GDM1 (cell line): ENCODE measurements around the gene COX7B2.

ENCODE experiments used
- DNase-seq: peaks from one replicate; lab custom pipeline; 2025; lab: John Stamatoyannopoulos, UW

The COX7B2 gene

GRCh38 chr4:46909078-46909477, at the start of gene COX7B2:
Gene COX7B2 (minus strand): TSS chr4:46909245. CDS start chr4:46735192, 174,053 bp downstream.
- DNase-seq = no peak

DNA sequence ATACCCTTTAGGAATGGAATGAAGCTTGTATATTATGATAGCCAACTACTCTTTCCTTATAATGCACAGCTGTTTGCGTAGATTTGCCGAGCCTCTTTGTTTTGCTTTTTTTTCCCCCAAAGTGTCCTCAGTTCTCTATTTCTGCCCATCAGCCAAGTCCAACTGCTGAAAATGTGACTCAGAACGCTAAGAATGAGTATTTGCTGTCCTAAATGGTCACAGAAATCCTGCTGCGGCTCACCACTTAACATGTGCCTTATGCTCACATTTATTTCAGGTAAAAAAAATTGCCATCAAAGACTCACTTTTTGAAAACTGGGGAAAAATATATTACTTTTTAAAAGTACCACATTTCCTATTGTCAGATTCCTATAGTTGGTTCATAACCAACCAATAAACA, 47.4 kb upstream of the COX7B2 start:
- DNase-seq = no peak

- DNase-seq = no peak
Observed at GRCh38 chr4:46955601-46956000, 46.6 kb upstream of the COX7B2 start.

- DNase-seq = no peak
Observed at GRCh38 chr4:46954643-46955042, 45.6 kb upstream of the COX7B2 start.

DNA sequence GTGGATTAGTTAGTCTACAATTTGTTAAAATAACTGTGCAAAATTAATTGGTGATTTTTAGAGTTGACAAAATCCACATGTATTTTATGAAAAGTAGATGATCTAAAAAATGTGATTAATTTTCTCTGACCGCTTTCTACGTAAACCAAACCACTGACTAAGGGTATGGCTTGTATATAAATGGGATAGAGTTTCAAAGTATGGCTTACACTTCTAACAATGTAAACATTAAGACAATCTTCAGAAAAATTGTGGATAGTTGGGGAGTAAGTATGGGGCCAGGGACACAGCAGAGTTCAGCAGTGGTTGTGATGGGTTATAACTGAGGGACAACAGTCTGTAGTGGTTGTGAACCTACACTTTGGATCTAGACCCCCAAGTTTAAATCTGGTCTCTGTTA, 44.5 kb upstream of the COX7B2 start:
- DNase-seq = no peak

GRCh38 chr4:46952451-46952850, 43.4 kb upstream of the COX7B2 start:
- no peak for DNase-seq

DNA sequence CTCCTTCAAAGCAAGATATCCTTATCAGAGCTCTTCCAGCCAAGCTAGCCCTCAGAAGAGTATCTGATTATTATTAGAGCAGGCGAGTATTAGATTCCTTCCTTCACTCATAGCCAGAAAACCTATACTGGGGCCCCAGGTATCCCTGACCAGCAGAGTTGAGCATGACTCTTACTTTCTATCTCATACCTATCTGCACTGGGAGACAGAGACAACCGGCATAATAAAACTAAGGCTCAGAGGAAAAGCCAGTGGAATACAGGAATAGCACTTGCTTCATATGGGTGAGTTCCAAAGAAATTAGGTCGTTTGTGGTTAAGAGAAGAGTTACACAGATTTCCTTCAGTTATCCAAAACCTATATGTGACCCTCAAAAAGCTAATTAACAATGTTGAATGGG, 41.8 kb upstream of the COX7B2 start:
- DNase-seq = no peak

GRCh38 chr4:46949822-46950221, 40.8 kb upstream of the COX7B2 start:
- no peak for DNase-seq

DNA sequence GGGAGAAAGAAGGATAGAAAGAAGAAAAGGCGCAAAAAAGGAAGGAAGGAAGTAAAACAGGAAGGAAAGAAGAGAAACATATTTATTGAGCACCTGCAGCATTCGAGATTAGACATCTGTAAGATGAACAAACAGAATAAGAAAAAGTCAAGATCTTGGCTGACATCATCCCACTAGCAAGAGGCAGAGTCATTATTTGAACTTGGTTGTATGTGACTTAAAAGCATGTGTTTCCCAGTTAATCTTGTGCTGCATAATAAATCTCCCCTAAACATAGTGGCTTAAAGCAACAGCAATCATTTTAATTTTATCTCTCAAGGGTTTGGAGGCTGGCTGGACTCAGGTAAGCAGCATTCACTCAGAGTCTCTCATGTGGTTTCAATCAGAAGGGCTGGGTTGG, 38.5 kb upstream of the COX7B2 start:
- no peak for DNase-seq

GRCh38 chr4:46946919-46947536, 38.0 kb upstream of the COX7B2 start:
- no peak for DNase-seq

DNA sequence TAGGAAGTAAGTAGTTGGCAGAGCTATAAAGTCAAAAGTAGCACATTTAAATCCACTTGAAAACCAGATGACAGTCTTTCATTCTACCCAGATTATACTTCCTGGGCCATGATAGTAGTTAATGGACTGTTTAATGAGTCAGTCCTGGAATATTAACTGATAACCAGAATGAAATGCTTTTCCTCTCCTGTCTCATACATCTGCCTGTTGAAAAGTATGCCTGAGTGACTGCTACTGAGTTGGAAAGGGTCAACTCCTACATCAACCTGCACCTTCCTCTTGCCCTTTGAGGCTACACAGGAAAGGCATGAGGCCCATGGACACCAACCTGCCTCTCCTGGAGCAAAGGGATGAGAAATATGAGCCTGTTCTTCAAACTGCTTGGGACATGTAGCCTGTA, 36.0 kb upstream of the COX7B2 start:
- no peak for DNase-seq

DNA sequence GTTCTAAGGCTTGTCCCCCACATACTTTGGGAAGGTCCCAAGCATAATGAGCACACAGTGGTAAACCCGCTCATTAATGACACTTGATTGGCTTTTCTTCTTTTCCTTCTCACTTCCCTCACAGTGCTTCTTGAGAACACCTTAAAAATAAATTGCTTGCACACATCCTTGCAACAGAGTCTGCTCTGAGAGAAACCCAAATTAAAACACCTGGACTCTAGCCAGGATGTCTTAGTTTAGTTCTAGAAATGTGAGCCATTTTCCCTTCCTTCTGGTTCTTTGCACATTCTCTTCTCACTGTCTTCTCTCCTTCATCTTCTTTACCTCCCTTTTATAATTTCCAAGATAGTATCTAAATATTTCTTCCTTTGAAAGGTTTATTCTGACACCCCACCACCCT, 35.3 kb upstream of the COX7B2 start:
- DNase-seq = no peak

DNA sequence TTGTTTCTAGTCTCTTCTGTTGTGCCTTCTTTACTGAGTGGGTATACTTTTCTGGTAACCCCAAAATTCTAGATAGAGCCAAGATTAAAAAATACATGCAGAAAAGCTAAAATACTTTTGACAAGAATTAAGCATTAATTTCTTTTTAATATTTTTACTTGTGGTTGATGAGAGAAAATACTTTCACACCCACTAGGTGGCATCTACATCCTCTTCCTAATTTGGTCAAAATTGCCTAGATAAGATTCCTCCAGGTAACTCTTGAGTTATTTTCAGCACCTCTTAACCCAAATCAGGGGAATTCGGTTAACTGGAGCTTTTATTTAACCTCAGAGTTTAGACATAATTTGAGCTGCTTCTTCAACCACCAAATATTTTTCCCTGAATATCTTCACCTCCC, 28.4 kb upstream of the COX7B2 start:
- no peak for DNase-seq

DNA sequence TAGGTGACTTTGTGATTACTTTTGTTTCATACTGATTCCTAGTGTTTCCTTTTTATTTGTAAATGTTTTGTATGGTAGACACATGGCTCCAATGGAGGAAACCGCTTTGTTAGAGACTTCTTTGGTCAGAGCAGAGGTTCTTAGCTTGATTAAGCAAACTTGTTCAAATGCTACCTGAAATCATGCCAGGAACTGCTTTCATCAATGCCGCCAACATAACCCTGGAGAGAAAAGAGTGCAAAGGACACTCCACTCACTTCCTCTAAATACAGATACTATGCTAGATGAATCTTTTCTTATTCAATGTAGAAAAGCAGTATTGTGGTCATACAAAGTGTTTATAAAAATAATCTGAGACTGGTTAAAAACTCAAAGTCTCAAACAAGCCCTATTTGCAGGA, 25.7 kb upstream of the COX7B2 start:
- no peak for DNase-seq

DNA sequence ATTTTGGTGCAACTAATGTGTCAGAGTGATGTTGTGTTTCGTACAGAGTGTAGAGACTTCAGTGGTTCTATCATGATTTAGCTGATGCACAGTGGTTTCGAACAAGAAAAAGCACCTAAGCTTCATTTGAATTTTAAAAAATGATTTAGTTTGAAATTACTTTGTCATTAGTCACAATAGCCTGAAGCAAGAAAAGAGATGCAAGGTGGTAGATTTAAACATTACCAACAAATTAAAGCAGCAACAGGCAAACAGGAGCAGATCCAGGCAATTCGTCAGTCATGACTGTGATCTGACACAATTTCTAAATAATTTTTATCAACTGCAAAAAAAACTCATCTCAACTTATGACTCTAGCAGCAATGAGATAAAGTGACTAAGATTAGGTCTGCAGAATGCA, 24.6 kb upstream of the COX7B2 start:
- no peak for DNase-seq

DNA sequence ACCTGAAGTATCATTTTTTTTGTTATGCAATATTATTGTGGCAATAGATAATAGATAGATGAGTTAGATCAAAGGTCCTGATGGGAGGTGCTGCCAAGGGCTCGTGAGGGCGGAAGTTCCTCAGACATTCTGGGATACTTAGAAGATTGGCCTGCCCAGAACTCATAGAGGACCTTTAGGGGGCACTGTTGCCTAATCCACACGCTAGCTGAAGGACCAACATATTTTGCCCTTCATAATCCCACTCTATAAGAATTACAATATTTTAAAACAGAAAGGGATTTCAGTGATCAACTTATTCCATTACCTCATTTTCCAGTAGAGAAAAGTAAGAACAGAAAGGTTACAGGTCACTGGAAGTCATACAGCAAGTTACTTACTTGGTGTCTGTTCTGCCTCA, 22.9 kb upstream of the COX7B2 start:
- no peak for DNase-seq

DNA sequence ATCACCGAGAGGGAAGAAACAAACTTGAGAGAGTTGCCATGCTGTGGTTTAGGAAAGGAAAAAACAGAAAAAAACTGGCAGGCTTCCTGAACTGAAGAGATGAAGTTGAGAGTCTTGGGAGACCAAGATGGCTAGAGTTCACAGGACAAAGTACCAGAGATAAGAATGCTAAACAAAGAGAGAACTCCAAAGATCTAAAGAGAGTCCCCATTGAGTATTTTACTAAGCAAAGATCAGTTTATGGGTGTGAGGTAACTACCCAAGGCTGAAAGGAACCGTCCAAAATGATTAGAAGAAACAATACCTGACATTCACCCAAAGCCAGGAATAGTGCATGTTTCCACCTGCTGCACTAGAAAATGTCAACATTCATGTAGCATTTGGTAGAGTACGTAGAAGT, 21.8 kb upstream of the COX7B2 start:
- DNase-seq = no peak

- DNase-seq = no peak
Observed at GRCh38 chr4:46927201-46927600, 18.2 kb upstream of the COX7B2 start.

- no peak for DNase-seq
Observed at GRCh38 chr4:46924789-46925529, 15.9 kb upstream of the COX7B2 start.

- DNase-seq = no peak
Observed at GRCh38 chr4:46922205-46922604, 13.2 kb upstream of the COX7B2 start.

DNA sequence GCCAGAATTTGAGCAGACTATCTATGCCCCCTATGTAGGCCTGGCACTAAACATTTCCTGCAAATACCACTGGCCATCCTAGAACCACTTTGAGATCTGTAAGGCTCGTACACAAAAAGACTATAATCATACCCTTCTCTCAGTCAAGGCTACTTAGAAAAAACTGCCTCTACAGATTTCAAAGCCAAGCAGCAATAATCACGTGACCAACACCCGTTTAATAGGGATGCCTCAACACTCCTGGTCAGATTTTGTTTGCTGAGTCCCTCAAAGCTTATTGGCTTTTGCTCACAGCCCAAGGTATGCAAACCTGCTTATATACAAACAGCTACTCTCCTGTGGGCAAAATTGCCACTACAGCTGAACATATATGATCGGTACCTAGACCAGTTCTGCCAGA, 897 bp downstream of the COX7B2 start:
- DNase-seq = no peak

DNA sequence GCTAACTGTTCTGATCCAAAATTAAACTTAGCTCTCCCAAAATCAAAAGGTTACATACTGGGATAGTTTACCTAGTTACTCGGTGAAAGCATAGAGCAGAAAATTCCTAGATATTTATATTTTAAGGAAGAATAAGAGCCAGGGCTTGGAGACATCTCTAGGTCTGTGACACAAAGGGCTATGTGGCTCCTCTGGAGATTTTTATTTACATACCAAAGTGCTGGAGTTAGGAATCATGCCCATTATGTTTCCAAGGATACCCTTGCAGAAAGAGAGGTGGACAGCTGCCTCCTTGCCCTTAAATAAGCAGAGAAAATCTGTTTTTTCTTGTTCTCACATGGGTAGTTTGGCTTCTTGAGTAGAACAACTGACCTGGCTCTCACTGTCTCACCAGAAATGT, 9.0 kb downstream of the COX7B2 start:
- no peak for DNase-seq

GRCh38 chr4:46894826-46895225, 14.2 kb downstream of the COX7B2 start:
- no peak for DNase-seq

- DNase-seq = no peak
Observed at GRCh38 chr4:46890056-46890455, 19.0 kb downstream of the COX7B2 start.
